Activated effector memory CD4-positive, alpha-beta T cell treated with Interleukin-2 at 50 U/mL for 16 hours (primary cell): Measurements from ENCODE around the gene TMIGD1.

Experiments
- DNase-seq: peaks from one replicate; pipeline ENCODE4 v3.0.0-alpha.2; 2020

Gene TMIGD1

DNA sequence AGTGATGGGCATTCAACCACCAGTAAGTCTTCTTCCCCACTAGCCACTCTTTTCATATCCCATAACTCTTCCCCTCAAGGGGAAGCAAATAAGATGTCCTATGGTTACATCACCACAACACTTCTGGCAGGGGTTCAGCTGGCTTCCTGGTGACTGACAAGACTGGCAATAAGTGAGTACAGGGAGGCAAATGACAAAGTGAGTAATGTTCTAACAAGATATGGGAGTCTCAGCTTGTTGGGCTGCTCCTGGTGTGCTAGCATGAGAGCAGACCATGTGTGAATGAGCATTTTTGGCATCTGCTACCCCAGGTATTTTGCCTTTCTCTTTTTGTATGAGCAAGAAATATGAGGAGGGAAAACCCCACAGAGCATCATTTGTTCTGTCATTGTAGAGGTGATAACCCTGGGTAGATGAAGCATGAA, 9.9 kb downstream of the TMIGD1 start:
- DNase-seq = peak; percentile 24

GRCh38 chr17:30323262-30323894, 10.5 kb downstream of the TMIGD1 start:
- peak; percentile 59 for DNase-seq

- no peak for DNase-seq
These were observed 12.5 kb downstream of the TMIGD1 start for GRCh38 chr17:30321314-30321713.

DNA sequence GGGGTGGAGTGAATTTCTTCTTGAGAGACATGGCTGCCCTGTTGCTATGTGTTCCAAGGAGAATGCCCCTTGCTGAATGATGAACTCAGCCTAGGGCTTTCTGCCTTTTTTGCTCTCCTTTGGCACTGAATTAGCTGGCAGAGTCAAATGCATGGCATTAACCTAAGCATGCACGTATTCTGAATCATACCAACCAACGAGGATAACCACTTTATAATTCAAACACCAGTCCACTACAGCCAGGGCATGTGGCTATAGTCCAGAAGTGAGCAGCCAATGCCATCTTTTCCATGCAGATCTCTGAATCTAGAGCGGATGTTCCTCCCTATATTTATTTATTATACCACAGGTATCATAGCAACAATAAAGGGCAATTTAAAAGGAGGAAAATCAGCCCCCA, 15.7 kb downstream of the TMIGD1 start:
- DNase-seq = no peak

GRCh38 chr17:30316736-30317135, 17.1 kb downstream of the TMIGD1 start:
- no peak for DNase-seq

- no peak for DNase-seq
These were observed 18.8 kb downstream of the TMIGD1 start for GRCh38 chr17:30315106-30315505.

- no peak for DNase-seq
These were observed 19.4 kb downstream of the TMIGD1 start for GRCh38 chr17:30314474-30314873.

- no peak for DNase-seq
These were observed 21.6 kb downstream of the TMIGD1 start for GRCh38 chr17:30312226-30312625.

DNA sequence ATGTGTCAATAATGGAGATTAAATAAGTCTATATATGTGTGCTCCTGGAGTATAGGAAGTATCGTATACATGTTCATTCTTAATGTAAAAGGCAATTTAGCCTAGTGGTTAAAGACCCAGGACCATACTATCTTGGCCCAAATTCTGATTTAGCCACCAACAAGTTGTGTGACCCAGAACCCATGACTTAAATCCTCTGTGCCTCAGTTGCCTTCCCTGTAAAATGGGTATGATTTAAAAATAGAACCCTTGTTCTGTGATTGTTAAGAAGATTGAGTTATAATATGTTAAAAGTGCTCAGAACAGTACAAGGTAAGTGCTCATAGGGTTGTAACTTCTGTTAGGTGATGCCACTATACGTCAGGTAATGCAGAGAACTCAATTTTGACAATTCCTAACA, 23.3 kb downstream of the TMIGD1 start:
- DNase-seq = no peak

GRCh38 chr17:30309591-30309990, 24.3 kb downstream of the TMIGD1 start:
- no peak for DNase-seq

DNA sequence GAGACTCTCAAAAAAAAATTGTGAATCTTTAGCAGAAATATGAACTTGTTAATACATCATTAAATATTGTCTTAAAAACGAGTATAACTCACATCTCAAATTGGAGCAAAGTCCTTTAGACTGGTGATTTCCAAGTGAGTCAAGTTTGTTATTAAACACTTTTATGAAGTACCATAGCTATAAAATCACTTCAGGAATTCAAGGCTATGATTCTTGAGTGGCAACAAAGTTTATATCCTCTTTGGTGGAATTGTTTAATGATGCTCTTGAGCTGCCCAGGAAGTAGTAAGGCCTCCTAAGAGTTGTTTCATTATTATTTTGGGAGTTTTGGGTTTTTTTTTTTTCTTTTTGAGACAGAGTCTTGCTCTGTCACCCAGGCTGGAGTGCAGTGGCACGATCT, 25.5 kb downstream of the TMIGD1 start:
- DNase-seq = no peak

DNA sequence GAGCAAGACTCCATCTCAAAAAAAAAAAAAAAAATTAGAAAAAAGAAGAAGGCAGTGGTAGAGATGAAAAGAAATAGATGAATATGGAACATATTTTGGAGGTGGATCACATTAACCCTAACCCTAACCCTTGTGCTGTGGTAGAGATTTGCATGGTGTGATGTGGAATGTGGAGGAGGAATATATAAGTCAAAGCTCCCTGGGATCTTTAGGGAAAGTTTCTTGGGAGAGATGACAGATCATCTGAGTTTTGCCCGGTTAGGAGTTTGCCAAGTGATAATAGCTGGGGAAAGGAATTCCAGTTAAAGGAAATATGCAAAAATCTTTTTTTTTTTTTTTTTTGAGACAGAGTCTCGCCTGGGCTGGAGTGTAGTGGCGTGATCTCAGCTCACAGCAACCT, 29.1 kb downstream of the TMIGD1 start:
- DNase-seq = no peak

DNA sequence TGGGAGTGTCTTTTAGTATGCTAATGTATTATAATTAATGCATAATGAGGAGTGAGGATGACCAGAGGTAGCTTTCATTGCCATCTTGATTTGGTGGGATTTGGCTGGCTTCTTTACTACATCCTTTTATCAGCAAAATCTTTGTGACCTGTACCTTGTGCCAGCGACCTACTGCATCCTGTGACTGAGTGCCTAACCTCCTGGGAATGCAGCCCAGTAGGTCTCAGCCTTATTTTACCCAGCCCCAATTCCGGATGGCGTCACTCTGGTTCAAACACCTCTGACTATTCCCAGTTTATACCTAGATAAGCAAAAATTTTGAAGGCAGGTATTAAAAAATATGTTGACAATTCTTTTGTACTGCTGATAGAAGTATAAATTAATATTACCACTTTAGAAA, 31.6 kb downstream of the TMIGD1 start:
- no peak for DNase-seq

DNA sequence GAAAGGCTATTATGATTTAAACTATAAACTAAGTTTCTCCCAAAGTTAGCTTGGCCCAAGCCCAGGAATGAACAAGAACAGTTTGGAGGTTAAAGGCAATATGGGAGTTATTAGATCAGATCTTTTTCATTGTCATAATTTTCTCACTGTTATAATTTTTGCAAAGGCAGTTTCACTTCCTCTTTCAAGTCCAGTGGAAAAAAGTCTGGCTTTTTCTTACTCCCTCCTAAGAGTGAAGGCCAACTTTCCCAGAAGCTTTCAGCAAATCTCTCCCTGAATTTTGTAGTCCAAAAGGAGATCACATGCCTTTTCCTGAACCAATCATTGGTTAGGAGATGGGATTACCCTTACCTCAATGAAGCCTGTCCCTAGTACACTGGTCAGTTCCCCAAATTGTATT, 33.0 kb downstream of the TMIGD1 start:
- no peak for DNase-seq

- no peak for DNase-seq
These were observed 34.9 kb downstream of the TMIGD1 start for GRCh38 chr17:30299000-30299399.

- DNase-seq = no peak
These were observed 36.1 kb downstream of the TMIGD1 start for GRCh38 chr17:30297715-30298114.

DNA sequence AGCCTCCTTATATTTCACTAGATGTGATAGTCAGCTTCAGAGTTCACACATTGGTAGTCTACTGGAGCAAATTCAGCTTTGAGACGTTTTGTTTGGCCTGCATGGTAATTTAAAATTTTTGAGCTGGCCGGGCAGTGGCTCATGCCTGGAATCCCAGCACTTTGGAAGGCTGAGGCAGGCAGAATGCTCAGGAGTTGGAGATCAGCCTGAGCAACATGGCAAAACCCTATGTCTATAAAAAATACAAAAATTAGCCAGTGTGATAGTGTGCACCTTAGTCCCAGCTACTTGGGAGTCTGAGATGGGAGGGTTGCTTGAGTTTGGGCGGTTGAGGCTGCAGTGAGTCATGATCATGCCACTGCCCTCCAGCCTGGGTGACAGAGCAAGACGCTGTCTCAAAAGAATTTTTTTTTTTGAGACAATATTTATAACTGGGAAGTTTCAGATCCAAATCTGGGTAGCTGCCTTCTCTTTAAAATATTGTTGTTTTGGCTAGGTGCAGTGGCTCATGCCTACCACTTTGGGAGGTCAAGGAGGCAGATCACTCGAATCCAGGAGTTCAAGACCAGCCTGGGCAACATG, 37.3 kb downstream of the TMIGD1 start:
- DNase-seq = no peak

DNA sequence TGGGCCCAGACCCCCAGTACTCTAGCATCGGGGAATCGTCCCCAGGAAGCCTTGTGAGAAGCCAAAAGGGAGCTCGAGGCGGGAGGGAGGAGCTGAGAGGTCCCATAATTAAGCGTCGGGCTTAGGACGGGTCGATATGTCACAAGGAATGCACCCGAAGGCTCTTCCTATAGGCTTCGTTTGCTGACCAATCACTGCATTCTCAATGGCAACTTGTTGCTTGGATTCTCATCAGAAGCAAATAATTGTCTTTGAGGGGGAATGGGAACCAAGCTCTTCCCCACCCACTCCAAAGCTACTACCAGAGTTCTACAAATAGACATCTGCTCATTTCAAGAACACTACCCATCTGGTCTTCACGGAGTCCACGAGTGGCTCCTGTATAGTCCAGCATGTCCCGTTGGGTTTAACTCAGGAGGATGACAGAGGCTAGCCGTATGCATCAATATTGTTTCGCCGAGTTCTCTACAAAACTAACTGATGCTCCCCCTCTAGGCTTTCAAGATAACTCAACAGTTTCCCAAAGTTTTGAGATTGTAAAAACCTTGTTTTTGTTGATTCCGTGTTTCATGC, 41.5 kb downstream of the TMIGD1 start:
- no peak for DNase-seq

DNA sequence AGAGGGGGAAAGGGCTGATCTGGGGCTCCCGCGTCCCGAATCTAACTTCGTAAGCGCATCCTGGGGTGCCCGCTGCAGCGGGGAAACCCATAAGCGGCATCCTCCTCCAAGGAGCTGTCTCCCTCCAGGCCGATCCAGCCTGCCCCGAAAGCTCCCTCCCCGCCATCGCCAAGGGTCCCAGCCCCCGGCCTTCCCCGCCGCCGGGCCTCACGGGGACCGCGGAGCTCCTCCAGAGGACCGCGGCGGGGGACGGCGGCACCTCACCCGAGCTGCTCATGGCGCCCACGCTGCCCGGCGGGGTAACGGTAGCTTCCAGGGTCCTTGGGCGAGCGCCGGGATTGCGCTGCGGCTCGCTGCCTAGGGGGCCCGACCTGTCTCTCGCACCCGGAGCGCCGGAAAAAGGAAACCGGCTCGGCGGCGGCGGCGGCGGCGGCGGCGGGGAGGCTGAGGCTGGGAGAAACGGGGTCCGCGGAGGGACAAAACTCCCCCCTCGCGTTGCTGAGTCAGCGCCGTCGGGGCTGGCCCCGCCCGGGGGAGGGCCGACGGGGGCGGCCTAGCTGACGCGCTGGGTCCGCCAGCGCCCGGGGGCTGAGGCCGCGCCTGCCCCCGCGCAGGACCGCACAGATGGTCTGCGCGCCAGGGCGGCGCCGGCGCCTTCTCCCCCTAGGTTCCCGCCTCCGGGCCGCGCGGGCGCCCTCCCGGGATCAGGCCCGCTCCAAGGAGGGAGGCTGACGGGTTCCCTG, 42.1 kb downstream of the TMIGD1 start, which contains the start of gene BLMH:
TSS of gene BLMH (minus strand) at position 402 of the 743 bp plus-strand sequence. CDS start at position 277, 125 bp downstream.
- peak; percentile 80 for DNase-seq

DNA sequence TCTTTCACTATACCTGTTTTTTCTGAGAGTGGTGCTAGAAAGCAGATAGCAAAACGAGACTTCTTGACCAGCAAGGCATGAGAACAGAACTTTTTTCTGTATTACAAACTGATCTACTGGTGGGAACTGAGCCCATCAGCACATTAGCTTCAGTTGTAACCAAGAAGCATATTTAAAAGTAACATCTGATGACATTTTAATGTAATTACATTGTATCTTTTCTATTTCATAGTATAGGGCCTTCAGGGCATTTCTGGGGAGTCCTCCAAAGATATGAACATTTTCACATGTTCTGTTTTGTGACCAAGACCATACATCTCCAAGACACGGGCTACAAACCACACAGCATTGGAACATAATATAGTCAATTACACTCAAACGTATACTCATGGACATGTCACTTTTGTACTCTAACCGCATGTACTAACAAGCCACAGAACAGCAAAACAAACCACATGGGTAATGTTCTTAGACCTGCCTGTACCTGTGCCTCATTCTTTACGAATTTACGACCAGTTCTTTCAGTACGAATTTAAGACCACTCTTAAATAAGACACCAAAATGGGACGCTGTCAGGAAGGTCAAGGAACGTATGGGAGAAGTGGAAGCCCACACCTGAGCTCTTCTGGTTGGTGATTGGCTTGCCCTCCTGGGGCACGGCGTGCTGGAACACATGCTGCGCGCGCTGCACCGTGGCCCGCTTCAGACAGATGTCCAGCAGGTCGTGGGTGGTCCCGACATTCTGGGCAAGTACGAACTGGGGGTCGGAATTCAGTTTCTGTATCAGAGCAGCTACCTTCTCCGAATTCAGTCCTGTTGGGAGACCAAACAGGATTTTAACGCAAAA, 42.9 kb downstream of the TMIGD1 start:
- no peak for DNase-seq

GRCh38 chr17:30290077-30290476, 43.8 kb downstream of the TMIGD1 start:
- DNase-seq = no peak

DNA sequence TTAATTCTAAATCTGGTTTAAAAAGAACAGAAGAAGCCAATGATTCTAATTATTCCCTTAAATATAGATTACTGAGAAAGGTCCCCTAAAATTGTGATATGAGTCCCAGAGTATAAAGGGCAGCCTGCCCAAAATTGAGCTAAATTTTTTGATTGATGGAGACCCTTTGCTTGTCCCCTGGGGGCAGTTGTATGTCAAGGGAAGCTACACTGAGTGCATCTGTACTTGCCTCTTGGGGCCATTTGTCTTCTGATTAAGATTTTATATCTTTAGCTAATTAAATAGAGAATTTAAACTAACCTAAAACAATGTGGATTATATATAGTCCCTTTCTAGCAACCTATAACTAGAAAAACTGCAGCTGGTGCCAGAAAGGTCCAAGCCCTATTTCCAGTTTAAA, 54.7 kb downstream of the TMIGD1 start:
- DNase-seq = no peak

DNA sequence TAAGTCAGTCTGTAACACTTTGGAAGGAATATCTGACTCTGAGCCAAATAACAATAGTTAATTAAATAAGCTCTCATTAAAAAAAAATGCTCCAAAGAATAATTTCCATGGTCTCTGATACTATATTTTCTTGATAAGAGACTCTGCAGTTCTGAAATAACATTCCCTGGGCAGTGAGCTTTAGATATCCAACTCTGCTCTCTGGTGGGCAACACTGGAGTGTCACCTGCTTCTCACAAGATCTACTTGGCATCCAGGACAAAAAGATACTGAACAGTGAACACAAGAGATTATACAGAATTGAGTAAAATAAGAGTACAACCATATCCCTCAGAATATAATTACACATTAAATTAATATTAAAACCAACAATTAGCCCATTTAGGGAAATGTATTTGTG, 55.8 kb downstream of the TMIGD1 start:
- DNase-seq = no peak
